G401.6 (cell line): ENCODE measurements around the gene MBTPS1.

Source experiments
- FAIRE-seq: peaks from 2 replicates; lab custom pipeline; 2012; peaks lifted over from hg19 to GRCh38; lab: Jason Lieb, UNC

The MBTPS1 gene

GRCh38 chr16:84116720-84117493, at the start of gene MBTPS1:
TSS of gene MBTPS1 (minus strand) at chr16:84116942. CDS start at chr16:84101783, 15,159 bp downstream.
- FAIRE-seq = peak; percentile 76

GRCh38 chr16:84165746-84166145, 49.0 kb upstream of the MBTPS1 start:
- FAIRE-seq = no peak

GRCh38 chr16:84161801-84162200, 45.1 kb upstream of the MBTPS1 start:
- FAIRE-seq = no peak

DNA sequence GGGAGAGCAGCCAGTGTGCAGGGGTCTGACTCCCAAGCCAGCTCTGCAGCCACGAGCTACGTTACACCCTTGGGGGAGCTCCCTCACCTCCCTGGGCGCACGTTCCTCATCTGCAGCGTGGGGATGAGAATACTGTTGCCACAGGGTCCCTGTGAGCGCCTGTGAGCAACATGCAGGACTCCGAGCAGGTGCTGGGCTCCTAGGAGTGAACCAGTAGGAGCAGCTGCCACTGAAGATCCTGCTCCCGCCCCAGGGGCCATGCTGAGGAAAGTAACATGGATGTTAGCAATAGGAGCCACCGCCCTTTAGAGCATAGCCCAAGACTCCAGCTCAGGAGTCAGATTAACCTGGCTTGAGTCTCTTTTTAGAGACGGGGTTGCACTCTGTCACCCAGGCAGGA, 44.3 kb upstream of the MBTPS1 start:
- no peak for FAIRE-seq

DNA sequence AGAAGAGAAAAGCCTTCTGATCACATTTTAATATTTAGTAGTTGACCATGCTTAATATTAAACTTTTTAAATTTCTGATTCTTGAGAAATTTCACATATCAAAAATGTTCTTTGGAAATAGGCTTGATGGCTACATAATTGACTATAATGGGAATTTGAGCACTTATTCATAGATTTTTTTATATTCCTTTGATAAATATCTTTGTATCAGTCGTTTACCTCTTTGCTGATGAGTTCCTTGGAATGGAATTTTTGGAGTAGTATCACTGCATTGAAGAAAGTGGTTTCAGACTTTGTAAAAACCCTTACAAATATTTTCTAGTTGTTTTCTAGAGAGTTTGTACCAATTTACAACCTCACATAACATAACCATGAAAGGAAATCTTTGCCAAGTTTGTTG, 43.1 kb upstream of the MBTPS1 start:
- no peak for FAIRE-seq

GRCh38 chr16:84159007-84159406, 42.3 kb upstream of the MBTPS1 start:
- no peak for FAIRE-seq

GRCh38 chr16:84156342-84156784, 39.6 kb upstream of the MBTPS1 start:
- FAIRE-seq = no peak

DNA sequence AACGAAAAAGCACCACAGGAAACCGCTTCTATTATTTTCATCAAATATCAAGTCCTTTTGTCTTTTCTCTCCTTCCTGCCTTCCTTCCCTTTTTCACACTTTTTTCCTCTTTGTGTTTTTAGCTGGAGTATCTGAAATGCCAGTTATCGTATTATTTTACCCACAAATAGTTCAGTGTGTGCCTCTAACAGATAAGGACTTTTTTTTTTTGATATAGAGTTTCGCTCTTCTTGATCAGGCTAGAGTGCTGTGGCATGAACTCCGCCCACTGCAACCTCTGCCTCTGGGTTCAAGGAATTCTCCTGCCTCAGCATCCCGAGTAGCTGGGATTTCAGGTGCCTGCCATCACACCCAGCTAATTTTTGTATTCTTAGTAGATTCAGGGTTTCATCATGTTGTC, 39.0 kb upstream of the MBTPS1 start:
- no peak for FAIRE-seq

DNA sequence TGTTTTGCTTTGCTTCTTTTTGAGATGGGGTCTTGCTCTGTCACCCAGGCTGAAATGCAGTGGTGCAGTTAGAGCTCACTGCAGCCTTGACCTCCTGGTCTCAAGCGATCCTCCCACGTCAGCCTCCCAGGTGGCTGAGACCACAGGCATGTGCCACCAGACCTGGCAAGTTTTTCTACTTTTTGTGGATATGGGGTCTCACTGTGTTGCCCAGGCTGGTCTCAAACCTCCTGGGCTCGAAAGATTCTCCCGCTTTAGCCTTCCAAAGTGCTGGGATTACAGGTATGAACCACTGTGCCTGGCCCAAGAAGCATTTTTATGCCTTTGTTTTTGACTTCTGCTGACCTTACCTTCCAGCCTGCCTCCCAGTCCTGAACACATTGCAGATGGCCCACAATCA, 38.5 kb upstream of the MBTPS1 start:
- no peak for FAIRE-seq

DNA sequence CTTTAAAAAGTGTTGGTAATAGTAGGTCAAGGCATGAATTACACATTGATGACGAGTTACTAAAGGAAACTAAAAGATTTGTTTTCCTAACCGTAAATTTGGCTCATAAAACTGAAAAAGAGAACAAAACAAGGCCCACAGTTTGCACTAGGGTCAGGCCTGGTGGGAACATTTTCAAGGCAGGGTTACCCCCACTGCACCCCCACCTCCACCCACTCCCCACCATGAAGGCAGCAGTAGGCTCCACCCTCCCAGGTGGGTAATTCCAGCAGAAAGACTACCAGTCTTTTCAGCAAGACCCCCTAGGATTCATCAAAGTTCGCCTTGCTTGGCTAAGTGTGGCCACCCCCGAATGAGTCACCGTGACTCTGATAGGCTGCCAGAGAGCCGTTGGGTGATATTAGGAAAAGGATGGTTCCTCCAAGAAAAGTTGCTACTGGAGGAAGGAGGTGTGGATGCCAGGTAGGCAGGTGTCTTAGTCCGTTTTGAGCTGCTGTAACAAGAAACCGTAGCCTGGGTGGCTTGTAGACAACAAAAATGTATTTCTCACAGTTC, 37.0 kb upstream of the MBTPS1 start:
- no peak for FAIRE-seq

GRCh38 chr16:84150926-84151325, 34.2 kb upstream of the MBTPS1 start:
- no peak for FAIRE-seq

DNA sequence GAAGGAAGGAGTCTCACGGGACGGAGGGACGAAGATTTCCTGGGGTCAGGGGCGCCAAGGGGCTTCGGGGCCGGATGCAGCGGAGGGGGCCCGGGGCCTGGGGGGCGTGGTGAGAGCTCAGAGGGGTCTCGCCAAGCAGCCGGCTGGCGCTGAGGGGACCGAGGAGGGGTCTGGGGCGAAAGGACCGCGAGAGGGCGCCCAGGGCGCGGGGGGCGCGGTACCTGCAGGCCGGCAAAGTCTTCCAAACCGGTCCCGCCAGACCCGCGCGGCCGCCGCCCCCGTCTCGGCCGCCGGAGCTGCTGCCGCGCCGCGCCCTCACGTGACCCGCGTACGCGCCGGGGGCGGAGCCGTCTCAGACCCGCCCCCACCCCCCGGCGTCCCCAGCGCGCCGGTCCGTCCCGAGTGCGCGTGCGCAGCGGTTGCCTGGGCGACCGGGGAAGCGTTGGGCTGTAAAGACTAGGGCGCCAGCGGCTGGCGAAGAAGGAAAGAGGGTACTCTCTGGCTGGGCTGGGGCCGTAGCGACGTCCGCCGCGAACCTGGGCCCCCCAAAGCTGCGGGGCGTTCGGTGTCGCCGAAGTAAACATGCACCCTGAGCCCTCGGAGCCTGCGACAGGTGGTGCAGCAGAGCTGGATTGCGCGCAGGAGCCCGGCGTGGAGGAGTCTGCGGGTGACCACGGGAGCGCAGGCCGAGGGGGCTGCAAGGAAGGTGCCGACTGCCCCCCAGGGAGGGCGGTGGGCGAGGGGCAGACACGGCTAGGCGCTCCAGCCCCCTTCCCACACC, 28.3 kb upstream of the MBTPS1 start, which contains the start of the genes DNAAF1 and HSDL1:
Gene DNAAF1 (plus strand): TSS at position 450 of the 781 bp plus-strand sequence. CDS start 133 bp downstream, at position 583.
Gene HSDL1 (minus strand): TSS at position 319 of the 781 bp plus-strand sequence. CDS start 13,856 bp downstream, outside the sequence.
- FAIRE-seq = no peak

DNA sequence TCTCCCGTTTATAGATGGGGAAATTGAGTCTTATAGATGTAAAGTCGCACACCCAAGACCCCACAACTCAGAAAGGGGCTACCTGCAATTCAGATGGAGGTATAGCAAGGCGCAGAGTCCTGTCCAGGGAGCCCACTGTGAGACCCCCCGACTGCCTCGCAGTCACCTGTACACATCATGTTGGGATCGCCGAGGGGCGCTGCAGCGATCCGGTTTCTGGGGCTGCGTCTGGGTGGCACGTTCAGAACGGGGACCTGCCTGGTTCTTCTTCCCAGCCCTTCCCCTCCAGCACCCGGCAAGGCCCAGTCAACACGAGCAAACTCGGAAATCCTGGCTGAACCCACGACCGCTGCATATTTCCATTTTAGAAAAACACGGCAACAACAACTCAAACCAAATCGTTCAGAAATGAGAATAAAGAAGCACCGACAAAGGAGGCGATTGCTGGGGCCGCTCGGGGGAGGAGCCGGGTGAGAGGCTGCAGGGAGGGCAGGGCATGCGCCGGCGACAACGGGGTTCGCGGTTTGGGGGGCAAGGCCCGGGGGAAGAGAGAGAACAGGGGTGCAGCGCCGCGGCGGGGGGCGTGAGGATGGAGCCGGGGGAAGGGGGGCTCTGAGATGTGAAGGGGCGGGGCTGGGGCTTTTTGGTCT, 27.6 kb upstream of the MBTPS1 start:
- FAIRE-seq = no peak

DNA sequence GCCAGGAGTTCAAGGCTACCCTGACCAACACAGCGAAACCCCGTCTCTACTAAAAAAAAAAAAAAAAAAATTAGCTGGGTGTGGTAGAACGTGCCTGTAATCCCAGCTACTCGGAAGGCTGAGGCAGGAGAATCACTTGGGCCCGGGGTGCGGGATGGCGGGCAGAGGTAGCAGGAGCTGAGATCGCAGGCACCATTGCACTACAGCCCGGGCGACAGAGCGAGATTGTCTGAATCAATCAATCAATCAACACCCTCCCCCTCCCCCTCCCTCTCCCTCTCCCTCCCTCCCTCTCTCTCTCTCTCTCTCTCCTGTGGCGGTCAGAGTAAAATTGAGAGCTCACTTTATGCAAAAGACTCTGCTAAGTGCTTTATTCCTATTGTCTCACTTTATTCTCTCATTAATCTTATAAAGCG, 27.1 kb upstream of the MBTPS1 start:
- no peak for FAIRE-seq

GRCh38 chr16:84143081-84143480, 26.3 kb upstream of the MBTPS1 start:
- no peak for FAIRE-seq

DNA sequence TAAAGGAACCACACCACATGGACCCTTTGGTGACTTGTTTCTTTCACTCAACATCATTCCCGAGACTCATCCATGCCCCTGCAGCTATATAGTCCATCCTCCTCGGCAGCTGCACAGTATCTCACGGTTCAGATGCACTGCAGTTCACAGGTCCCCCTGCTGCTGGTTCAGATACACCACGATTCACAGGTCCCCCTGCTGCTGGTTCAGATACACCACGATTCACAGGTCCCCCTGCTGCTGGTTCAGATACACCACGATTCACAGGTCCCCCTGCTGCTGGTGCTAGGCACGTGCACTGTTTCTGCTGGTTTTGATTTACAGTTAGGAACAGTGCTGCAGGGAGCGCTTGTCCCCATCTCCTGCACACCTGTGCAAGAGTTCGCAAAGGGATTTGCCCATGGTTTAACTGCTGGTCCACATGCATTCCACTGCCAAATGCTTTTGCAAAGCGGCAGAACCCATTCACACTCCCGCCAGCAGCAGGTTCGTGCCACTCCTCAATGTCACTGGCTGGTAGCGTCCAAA, 24.5 kb upstream of the MBTPS1 start:
- FAIRE-seq = no peak

DNA sequence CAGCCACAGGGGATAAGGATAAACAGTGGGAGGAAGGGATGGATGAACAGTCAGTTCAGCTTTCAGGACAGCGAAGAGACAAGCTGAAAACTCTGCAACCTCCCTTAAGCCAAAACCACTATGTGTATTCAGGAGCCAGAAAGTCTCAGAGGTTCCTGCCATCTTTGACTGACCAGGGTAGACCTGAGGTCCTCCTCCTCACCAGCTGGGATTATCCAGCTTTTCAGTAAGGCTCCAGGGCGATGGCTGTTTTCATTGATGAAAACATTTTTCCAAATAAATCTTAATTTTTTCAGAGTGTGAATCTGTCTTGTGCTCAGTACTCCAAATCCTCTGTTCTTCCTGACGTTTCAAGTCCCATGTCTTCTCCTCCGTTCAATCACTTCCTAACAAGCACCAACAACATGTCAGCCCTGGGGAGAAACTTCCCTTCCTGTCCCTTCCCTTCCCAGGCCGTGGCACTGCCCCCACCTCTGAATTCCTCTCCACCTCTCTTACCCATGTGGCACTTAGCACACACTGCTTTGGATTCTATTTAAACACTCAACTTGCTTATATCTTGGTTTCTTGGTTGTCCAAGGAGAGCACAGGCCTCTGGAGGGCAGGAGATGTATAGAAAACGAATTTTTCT, 23.0 kb upstream of the MBTPS1 start:
- FAIRE-seq = no peak

DNA sequence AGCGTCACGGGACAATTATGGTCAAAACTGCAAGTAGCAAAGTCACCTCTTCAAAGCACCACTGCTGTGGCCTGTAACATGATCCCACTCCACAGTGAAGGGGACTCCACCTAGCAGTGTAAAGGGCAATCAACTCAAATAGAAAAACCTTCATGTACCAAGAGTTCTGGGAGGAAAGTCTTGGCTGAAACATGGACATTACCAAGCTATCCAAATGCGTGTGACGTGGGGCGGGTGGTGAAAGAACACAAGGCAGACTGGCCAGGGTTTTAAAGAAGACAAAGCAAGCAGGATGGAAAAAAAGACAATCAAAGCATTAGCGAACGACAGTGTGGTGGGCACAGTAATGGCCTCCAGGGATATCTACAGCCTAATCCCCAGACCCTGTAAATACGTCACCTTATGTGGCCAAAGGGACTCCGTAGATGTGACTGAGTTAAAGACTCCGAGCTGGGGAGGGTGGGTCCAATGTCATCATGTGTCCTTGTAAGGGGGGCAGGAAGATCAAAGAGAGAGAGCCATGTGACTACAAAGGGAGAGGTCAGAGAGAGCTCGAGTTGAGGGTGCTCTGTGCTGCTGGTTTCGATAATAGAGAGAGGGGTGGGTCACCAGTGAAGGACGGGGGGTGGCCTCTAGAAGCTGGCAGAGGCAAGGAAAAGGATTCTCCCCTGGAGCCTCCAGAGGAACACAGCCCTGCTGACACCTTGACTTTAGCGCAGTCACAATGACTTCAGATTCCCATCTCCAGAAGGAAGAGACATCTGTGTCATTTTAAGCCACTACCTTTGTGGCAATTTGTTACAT, 22.3 kb upstream of the MBTPS1 start:
- no peak for FAIRE-seq

- no peak for FAIRE-seq
Measured at GRCh38 chr16:84138500-84138823, 21.7 kb upstream of the MBTPS1 start.

GRCh38 chr16:84137769-84138357, 21.1 kb upstream of the MBTPS1 start:
- FAIRE-seq = no peak

DNA sequence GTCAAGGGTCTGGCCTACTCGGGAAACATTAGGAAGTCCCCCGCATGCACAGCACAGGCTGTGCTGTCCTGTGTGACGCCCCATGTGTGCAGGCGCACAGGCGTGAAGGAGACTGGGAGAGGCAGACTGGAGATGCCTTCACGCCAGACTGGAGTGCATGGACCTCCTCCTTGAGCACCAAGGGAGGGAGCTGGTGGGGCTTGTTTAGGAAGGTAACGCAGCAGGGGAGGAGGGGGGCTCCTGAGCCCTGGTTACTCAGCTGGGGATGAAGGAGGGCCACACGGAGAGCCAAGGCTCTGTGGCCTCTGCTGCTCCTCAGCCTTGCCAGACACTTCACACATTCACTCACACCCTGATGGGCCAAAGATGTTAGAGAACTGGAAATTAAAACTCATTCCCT, 20.5 kb upstream of the MBTPS1 start:
- FAIRE-seq = no peak
